GM23338 (cell line): ENCODE results near the gene ZNF74. TPM values are rescaled to one million over a fixed set of nuclear protein-coding genes. Genes with fewer than 3 reads are reported as not detected.

Source experiments
- ATAC-seq: fragments of 200-7000 bp; cut with Tn5 transposase; 3 replicates; pipeline ENCODE4 v1.9.1; 2020
- DNase-seq: peaks from one replicate; pipeline ENCODE4 v3.0.0-alpha.2; 2015; ENCODE audit warnings: low spot score
- H2AFZ ChIP-seq: fragments of 200-600 bp; sonication (generic); 2 replicates; pipeline ENCODE4 v1.8.0; 2016; ENCODE audit warnings: antibody characterized with exemption, mild to moderate bottlenecking, moderate library complexity
- H3F3A ChIP-seq: fragments of 200-600 bp; sonication (generic); replicated peaks from 2 replicates; pipeline ENCODE4 v1.8.0; 2017; ENCODE audit warnings: antibody characterized with exemption, mixed run types, low read depth
- H3K27ac ChIP-seq: fragments of 200-600 bp; sonication (generic); 2 replicates; pipeline ENCODE4 v1.6.1; 2016; ENCODE audit warnings: low read depth
- H3K27me3 ChIP-seq: fragments of 200-600 bp; sonication (generic); 2 replicates; pipeline ENCODE4 v1.8.0; 2016; ENCODE audit warnings: mild to moderate bottlenecking, mixed run types, moderate library complexity; ENCODE audit not compliant: insufficient read depth
- H3K36me3 ChIP-seq: fragments of 200-600 bp; sonication (generic); 2 replicates; pipeline ENCODE4 v1.8.0; 2016; ENCODE audit warnings: mild to moderate bottlenecking; ENCODE audit not compliant: insufficient read depth
- H3K4me1 ChIP-seq: fragments of 200-600 bp; sonication (generic); 2 replicates; pipeline ENCODE4 v1.8.0; 2016; ENCODE audit warnings: mild to moderate bottlenecking, moderate library complexity; ENCODE audit not compliant: insufficient read depth
- H3K4me2 ChIP-seq: fragments of 200-600 bp; sonication (generic); 2 replicates; pipeline ENCODE4 v1.7.1; 2017; ENCODE audit warnings: mixed run types
- H3K4me3 ChIP-seq: fragments of 200-600 bp; sonication (generic); 2 replicates; pipeline ENCODE4 v1.6.1; 2016; ENCODE audit warnings: mixed run types
- H3K79me2 ChIP-seq: fragments of 200-600 bp; sonication (generic); replicated peaks from 2 replicates; pipeline ENCODE4 v1.8.0; 2017; ENCODE audit warnings: mild to moderate bottlenecking; ENCODE audit not compliant: insufficient read depth
- H3K9me2 ChIP-seq: fragments of 200-600 bp; sonication (generic); 2 replicates; pipeline ENCODE4 v1.8.0; 2017; ENCODE audit not compliant: insufficient read depth
- H4K20me1 ChIP-seq: fragments of 200-600 bp; sonication (generic); replicated peaks from 2 replicates; pipeline ENCODE4 v1.8.0; 2017; ENCODE audit warnings: mild to moderate bottlenecking; ENCODE audit not compliant: insufficient read depth
- H3K27ac Mint-ChIP-seq: 2 replicates; pipeline ENCODE4 v1.8.0; 2020; ENCODE audit warnings: inconsistent platforms, mild to moderate bottlenecking, moderate library complexity, mixed read lengths
- H3K27me3 Mint-ChIP-seq: 3 replicates; pipeline ENCODE4 v1.8.0; 2022; ENCODE audit warnings: low read depth, mild to moderate bottlenecking, moderate library complexity, mixed read lengths, inconsistent platforms; ENCODE audit not compliant: insufficient read depth, poor library complexity
- H3K36me3 Mint-ChIP-seq: 3 replicates; pipeline ENCODE4 v1.8.0; 2021; ENCODE audit warnings: low read depth, mild to moderate bottlenecking, inconsistent platforms, moderate library complexity, mixed read lengths
- H3K4me1 Mint-ChIP-seq: 3 replicates; pipeline ENCODE4 v1.8.0; 2020; ENCODE audit warnings: mild to moderate bottlenecking, inconsistent platforms, mixed read lengths
- H3K4me3 Mint-ChIP-seq: 3 replicates; pipeline ENCODE4 v1.8.0; 2021; ENCODE audit warnings: moderate library complexity, mild to moderate bottlenecking, inconsistent platforms, mixed read lengths
- H3K9me3 Mint-ChIP-seq: 3 replicates; pipeline ENCODE4 v1.8.0; 2020; ENCODE audit warnings: moderate library complexity, mild to moderate bottlenecking, inconsistent platforms, mixed read lengths
- CREB1 ChIP-seq: fragments of 250-450 bp; sonication (Bioruptor Pico); IDR thresholded peaks from 2 replicates; pipeline ENCODE4 v1.5.0; 2020; ENCODE audit warnings: low read depth, mild to moderate bottlenecking, moderate library complexity
- EZH2 ChIP-seq: fragments of 200-600 bp; sonication (generic); IDR thresholded peaks from one replicate; pipeline ENCODE4 v1.8.0; 2017; ENCODE audit warnings: antibody characterized with exemption, mild to moderate bottlenecking, low read depth; ENCODE audit not compliant: unreplicated experiment
- EZH2phosphoT487 ChIP-seq: fragments of 200-600 bp; sonication (generic); IDR thresholded peaks from one replicate; pipeline ENCODE4 v1.8.1; 2018; ENCODE audit warnings: antibody characterized with exemption; ENCODE audit not compliant: unreplicated experiment
- JUNB ChIP-seq: IDR thresholded peaks from one replicate; pipeline ENCODE4 v1.6.1; 2016; ENCODE audit warnings: antibody characterized with exemption; ENCODE audit not compliant: unreplicated experiment
- NANOG ChIP-seq: IDR thresholded peaks from 2 replicates; pipeline ENCODE4 v1.6.1; 2016; ENCODE audit warnings: antibody characterized with exemption, borderline replicate concordance
- POLR2AphosphoS5 ChIP-seq: IDR thresholded peaks from 2 replicates; pipeline ENCODE4 v1.6.1; 2016; ENCODE audit warnings: antibody characterized with exemption, low read depth
- STAT1 ChIP-seq: IDR thresholded peaks from one replicate; pipeline ENCODE4 v1.6.1; 2016; ENCODE audit warnings: antibody characterized with exemption; ENCODE audit not compliant: unreplicated experiment
- ZNF114 ChIP-seq: fragments of 250-450 bp; sonication (Bioruptor Pico); IDR thresholded peaks from 2 replicates; pipeline ENCODE4 v1.5.0; 2020; ENCODE audit warnings: mild to moderate bottlenecking, moderate library complexity
- ZNF331 ChIP-seq: fragments of 250-450 bp; sonication (Bioruptor Pico); IDR thresholded peaks from 2 replicates; pipeline ENCODE4 v1.5.0; 2020; ENCODE audit warnings: low read depth, mild to moderate bottlenecking, moderate library complexity
- polyA plus RNA-seq: library from polyadenylated mRNA; unstranded; fragments of >200 nt; fragmentation: Nextera tagmentation; extraction: Ambion mirVana; gene quantifications from 2 replicates; pipeline ENCODE4 v1.2.1, GENCODE V29; 2016
- total RNA-seq: library from RNA; depleted of rRNA; stranded (reverse); fragments of >200 nt; shearing (Covaris generic); gene quantifications from 2 replicates; pipeline ENCODE4 v1.2.3, GENCODE V29; 2014
- TF ChIP-seq, protein P1 (sequence below), 2 experiments: fragments of 200-600 bp in 1 of 2; sonication (generic) in 1 of 2; conservative IDR thresholded peaks; 2 replicates each; pipeline versions ENCODE4 v1.5.1 to v1.6.1; 2016 to 2017; ENCODE audit warnings: antibody characterized with exemption in 2 of 2, low read depth in 2 of 2, mild to moderate bottlenecking in 2 of 2, moderate library complexity in 1 of 2
- TF ChIP-seq, protein P2 (sequence below): IDR thresholded peaks from one replicate; pipeline ENCODE4 v1.6.1; 2018; ENCODE audit warnings: antibody characterized with exemption; ENCODE audit not compliant: unreplicated experiment
- TF ChIP-seq, protein P3 (sequence below): IDR thresholded peaks from 2 replicates; pipeline ENCODE4 v1.6.1; 2016; ENCODE audit warnings: antibody characterized with exemption
- TF ChIP-seq, protein P4 (sequence below): fragments of 250-450 bp; sonication (Bioruptor Pico); IDR thresholded peaks from 2 replicates; pipeline ENCODE4 v1.5.0; 2020; ENCODE audit warnings: mild to moderate bottlenecking, moderate library complexity

The ZNF74 gene
- total and polyA plus RNA-seq, 2 experiments from 2014 or later, result 16.1 to 94.0 TPM

DNA sequence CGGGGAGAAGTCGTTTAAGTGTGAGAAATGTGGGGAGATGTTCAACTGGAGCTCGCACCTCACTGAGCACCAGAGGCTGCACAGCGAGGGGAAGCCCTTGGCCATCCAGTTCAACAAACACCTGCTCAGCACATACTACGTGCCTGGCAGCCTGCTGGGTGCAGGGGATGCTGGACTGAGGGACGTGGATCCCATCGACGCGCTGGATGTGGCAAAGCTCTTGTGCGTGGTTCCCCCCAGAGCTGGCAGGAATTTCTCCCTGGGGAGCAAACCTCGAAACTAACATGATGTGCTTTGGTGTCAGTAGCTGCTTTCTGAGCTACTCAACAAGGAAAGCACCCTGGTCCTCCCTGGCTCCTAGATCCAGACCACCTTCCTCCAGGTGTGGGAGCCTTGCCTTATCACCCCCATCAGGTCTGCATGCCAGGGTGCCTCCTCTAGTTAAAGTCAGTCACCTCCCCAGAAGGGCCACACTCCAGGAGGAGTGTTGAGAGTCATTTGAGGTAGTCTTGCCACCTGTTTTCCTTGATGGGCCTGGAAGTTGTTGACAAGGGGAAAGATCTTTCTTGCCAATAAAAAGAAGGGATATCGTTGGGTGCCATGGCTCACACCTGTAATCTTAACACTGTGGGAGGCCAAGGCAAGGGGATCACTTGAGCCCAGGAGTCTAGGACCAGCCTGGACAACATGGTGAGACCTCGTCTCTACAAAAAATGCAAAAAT is 12.9 kb downstream of the ZNF74 start:
- Mint-ChIP-seq H3K27me3 (peaks cover 2% of the 10 kb centered on the region), H3K27ac (no peak overlapping the region), H3K36me3 (peaks cover 47% of the 10 kb centered on the region), H3K4me1 (no peaks in the 10 kb centered on the region; the same call in 2 of the 3 replicates), H3K9me3 (no peaks in the 10 kb centered on the region; the same call in 2 of the 3 replicates), H3K4me3 (no peak overlapping the region)
- H2AFZ ChIP-seq, result no peak overlapping the region
- no peaks in the 10 kb centered on the region for H3F3A ChIP-seq
- TF ChIP-seq, protein P1, sequence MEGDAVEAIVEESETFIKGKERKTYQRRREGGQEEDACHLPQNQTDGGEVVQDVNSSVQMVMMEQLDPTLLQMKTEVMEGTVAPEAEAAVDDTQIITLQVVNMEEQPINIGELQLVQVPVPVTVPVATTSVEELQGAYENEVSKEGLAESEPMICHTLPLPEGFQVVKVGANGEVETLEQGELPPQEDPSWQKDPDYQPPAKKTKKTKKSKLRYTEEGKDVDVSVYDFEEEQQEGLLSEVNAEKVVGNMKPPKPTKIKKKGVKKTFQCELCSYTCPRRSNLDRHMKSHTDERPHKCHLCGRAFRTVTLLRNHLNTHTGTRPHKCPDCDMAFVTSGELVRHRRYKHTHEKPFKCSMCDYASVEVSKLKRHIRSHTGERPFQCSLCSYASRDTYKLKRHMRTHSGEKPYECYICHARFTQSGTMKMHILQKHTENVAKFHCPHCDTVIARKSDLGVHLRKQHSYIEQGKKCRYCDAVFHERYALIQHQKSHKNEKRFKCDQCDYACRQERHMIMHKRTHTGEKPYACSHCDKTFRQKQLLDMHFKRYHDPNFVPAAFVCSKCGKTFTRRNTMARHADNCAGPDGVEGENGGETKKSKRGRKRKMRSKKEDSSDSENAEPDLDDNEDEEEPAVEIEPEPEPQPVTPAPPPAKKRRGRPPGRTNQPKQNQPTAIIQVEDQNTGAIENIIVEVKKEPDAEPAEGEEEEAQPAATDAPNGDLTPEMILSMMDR (conservative IDR thresholded peaks at IDR 0.05; ENCODE audit: low read depth in 2 of 2), result no peak
- TF ChIP-seq, protein P2, sequence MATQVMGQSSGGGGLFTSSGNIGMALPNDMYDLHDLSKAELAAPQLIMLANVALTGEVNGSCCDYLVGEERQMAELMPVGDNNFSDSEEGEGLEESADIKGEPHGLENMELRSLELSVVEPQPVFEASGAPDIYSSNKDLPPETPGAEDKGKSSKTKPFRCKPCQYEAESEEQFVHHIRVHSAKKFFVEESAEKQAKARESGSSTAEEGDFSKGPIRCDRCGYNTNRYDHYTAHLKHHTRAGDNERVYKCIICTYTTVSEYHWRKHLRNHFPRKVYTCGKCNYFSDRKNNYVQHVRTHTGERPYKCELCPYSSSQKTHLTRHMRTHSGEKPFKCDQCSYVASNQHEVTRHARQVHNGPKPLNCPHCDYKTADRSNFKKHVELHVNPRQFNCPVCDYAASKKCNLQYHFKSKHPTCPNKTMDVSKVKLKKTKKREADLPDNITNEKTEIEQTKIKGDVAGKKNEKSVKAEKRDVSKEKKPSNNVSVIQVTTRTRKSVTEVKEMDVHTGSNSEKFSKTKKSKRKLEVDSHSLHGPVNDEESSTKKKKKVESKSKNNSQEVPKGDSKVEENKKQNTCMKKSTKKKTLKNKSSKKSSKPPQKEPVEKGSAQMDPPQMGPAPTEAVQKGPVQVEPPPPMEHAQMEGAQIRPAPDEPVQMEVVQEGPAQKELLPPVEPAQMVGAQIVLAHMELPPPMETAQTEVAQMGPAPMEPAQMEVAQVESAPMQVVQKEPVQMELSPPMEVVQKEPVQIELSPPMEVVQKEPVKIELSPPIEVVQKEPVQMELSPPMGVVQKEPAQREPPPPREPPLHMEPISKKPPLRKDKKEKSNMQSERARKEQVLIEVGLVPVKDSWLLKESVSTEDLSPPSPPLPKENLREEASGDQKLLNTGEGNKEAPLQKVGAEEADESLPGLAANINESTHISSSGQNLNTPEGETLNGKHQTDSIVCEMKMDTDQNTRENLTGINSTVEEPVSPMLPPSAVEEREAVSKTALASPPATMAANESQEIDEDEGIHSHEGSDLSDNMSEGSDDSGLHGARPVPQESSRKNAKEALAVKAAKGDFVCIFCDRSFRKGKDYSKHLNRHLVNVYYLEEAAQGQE, result no peak
- TF ChIP-seq NANOG, result no peak
- TF ChIP-seq ZNF331 (CRISPR knock-in tag), result no peak
- TF ChIP-seq CREB1 (CRISPR knock-in tag), result no peak
- no peak for TF ChIP-seq STAT1
- TF ChIP-seq EZH2, result no peak
- TF ChIP-seq JUNB, result no peak
- no peak for TF ChIP-seq POLR2AphosphoS5
- TF ChIP-seq, protein P3, sequence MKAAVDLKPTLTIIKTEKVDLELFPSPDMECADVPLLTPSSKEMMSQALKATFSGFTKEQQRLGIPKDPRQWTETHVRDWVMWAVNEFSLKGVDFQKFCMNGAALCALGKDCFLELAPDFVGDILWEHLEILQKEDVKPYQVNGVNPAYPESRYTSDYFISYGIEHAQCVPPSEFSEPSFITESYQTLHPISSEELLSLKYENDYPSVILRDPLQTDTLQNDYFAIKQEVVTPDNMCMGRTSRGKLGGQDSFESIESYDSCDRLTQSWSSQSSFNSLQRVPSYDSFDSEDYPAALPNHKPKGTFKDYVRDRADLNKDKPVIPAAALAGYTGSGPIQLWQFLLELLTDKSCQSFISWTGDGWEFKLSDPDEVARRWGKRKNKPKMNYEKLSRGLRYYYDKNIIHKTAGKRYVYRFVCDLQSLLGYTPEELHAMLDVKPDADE, result no peak
- no peak for TF ChIP-seq EZH2phosphoT487
- TF ChIP-seq, protein P4, sequence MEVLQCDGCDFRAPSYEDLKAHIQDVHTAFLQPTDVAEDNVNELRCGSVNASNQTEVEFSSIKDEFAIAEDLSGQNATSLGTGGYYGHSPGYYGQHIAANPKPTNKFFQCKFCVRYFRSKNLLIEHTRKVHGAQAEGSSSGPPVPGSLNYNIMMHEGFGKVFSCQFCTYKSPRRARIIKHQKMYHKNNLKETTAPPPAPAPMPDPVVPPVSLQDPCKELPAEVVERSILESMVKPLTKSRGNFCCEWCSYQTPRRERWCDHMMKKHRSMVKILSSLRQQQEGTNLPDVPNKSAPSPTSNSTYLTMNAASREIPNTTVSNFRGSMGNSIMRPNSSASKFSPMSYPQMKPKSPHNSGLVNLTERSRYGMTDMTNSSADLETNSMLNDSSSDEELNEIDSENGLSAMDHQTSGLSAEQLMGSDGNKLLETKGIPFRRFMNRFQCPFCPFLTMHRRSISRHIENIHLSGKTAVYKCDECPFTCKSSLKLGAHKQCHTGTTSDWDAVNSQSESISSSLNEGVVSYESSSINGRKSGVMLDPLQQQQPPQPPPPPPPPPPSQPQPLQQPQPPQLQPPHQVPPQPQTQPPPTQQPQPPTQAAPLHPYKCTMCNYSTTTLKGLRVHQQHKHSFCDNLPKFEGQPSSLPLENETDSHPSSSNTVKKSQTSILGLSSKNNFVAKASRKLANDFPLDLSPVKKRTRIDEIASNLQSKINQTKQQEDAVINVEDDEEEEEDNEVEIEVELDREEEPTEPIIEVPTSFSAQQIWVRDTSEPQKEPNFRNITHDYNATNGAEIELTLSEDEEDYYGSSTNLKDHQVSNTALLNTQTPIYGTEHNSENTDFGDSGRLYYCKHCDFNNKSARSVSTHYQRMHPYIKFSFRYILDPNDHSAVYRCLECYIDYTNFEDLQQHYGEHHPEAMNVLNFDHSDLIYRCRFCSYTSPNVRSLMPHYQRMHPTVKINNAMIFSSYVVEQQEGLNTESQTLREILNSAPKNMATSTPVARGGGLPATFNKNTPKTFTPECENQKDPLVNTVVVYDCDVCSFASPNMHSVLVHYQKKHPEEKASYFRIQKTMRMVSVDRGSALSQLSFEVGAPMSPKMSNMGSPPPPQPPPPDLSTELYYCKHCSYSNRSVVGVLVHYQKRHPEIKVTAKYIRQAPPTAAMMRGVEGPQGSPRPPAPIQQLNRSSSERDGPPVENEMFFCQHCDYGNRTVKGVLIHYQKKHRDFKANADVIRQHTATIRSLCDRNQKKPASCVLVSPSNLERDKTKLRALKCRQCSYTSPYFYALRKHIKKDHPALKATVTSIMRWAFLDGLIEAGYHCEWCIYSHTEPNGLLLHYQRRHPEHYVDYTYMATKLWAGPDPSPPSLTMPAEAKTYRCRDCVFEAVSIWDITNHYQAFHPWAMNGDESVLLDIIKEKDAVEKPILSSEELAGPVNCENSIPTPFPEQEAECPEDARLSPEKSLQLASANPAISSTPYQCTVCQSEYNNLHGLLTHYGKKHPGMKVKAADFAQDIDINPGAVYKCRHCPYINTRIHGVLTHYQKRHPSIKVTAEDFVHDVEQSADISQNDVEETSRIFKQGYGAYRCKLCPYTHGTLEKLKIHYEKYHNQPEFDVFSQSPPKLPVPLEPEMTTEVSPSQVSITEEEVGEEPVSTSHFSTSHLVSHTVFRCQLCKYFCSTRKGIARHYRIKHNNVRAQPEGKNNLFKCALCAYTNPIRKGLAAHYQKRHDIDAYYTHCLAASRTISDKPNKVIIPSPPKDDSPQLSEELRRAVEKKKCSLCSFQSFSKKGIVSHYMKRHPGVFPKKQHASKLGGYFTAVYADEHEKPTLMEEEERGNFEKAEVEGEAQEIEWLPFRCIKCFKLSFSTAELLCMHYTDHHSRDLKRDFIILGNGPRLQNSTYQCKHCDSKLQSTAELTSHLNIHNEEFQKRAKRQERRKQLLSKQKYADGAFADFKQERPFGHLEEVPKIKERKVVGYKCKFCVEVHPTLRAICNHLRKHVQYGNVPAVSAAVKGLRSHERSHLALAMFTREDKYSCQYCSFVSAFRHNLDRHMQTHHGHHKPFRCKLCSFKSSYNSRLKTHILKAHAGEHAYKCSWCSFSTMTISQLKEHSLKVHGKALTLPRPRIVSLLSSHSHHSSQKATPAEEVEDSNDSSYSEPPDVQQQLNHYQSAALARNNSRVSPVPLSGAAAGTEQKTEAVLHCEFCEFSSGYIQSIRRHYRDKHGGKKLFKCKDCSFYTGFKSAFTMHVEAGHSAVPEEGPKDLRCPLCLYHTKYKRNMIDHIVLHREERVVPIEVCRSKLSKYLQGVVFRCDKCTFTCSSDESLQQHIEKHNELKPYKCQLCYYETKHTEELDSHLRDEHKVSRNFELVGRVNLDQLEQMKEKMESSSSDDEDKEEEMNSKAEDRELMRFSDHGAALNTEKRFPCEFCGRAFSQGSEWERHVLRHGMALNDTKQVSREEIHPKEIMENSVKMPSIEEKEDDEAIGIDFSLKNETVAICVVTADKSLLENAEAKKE (CRISPR knock-in tag), result no peak
- no peak for TF ChIP-seq ZNF114
- no peak overlapping the region for H3K4me2 ChIP-seq
- ATAC-seq (no peak), DNase-seq (no peak)
- no peaks in the 10 kb centered on the region for H3K79me2 ChIP-seq
- H3K27ac ChIP-seq, result no peak overlapping the region
- no peaks in the 10 kb centered on the region for H3K9me2 ChIP-seq
- H3K36me3 ChIP-seq, result no peaks in the 10 kb centered on the region; the same call in 1 of the 2 replicates
- no peaks in the 10 kb centered on the region for H3K4me1 ChIP-seq
- no peaks in the 10 kb centered on the region; the same call in 1 of the 2 replicates for H4K20me1 ChIP-seq
- no peak overlapping the region for H3K4me3 ChIP-seq
- H3K27me3 ChIP-seq, result no peaks in the 10 kb centered on the region
